Measurements from ENCODE around the gene CAGE1.
A peak's percentile ranks its signal among the peaks of the same experiment; 100 is the strongest.
"Not testable (repeated sequence)": the region's sequence is repeated elsewhere in the genome, so short reads cannot be mapped to it uniquely, and the experiment has no call there.

Gene CAGE1

DNA sequence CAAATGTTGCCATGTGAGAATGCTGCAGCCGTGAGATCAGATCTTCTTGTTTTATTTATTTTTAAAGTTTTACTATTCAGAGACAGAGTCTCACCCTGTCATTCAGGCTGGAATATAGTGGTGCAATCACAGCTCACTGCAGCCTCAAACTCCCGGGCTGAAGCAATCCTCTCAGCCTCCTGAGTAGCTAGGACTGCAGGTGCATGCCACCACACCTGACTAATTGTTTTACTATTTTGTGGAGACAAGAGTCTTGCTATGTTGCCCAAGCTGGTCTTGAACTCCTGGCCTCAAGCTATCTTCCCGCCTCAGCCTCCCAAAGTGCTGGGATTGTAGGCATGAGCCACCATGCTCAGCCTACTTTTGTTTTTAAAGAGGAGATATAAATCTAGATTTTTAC, 54.0 kb downstream of the CAGE1 start:
- H3K4me3 Mint-ChIP-seq, result no peak overlapping the region
- H3K9me3 Mint-ChIP-seq (ENCODE audit: low read depth), result no peaks in the 10 kb centered on the region
- H3K27ac Mint-ChIP-seq, result no peak overlapping the region
- no peaks in the 10 kb centered on the region for H3K36me3 Mint-ChIP-seq
- no peaks in the 10 kb centered on the region for H3K4me1 Mint-ChIP-seq (ENCODE audit: low read depth)
- no peaks in the 10 kb centered on the region for H3K27me3 Mint-ChIP-seq

DNA sequence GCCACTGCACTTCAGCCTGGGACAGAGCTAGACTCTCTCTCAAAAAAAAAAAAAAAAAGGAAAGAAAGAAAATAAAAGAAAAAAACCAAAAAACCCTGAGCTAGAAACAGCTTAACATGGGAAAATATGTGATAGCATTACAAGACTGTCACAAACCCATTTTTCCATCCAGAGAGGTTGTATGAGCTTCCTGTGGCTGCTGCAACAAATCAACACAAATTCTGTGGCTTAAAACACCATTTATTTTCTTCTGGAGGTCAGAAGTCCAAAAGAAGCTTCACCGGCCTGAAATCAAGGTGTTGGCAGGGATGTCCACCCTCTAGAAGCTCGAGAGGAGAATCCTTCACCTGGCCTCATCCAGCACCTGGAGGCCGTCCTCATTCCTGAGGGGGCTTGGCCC, 54.9 kb downstream of the CAGE1 start:
- no peaks in the 10 kb centered on the region for H3K9me3 Mint-ChIP-seq (ENCODE audit: low read depth)
- H3K27me3 Mint-ChIP-seq, result no peaks in the 10 kb centered on the region
- H3K4me3 Mint-ChIP-seq, result no peak overlapping the region
- no peaks in the 10 kb centered on the region for H3K4me1 Mint-ChIP-seq (ENCODE audit: low read depth)
- no peaks in the 10 kb centered on the region for H3K36me3 Mint-ChIP-seq
- H3K27ac Mint-ChIP-seq, result no peak overlapping the region

DNA sequence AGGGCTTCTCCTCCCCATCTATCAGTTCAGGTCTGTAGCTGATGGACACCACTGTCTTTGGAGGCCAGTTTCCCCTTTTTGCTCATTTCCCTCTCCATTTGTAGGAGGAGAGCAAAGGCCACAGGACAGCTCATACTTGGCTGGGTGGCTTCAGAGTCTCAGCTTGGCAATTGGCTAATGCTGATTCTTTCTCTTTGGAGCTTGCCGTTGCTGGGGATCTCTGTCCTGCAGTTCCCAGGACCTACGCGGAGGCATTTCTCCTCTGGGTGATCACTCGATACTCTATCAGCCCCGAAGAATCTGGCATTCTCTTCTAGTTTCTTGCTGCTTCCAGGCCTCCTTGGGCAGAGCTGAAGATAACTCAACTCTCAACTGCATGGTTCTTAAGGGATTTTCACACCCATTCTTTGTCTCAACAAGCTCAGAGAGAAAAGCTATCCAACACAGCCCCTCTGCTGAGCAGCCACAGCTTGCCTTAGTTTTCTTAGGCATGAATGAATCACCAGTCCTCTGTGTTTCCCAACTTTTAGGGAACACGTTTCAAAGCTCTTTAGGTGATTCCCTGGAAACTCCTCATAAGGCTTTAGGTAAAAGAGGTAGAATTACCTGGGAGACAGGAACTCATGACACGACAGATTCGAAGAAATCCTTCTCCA, 57.3 kb downstream of the CAGE1 start:
- Mint-ChIP-seq H3K4me3 (no peak overlapping the region), H3K36me3 (no peaks in the 10 kb centered on the region), H3K9me3 (ENCODE audit: low read depth) (no peaks in the 10 kb centered on the region), H3K27me3 (peaks cover 1% of the 10 kb centered on the region), H3K27ac (no peak overlapping the region), H3K4me1 (ENCODE audit: low read depth) (no peaks in the 10 kb centered on the region)

DNA sequence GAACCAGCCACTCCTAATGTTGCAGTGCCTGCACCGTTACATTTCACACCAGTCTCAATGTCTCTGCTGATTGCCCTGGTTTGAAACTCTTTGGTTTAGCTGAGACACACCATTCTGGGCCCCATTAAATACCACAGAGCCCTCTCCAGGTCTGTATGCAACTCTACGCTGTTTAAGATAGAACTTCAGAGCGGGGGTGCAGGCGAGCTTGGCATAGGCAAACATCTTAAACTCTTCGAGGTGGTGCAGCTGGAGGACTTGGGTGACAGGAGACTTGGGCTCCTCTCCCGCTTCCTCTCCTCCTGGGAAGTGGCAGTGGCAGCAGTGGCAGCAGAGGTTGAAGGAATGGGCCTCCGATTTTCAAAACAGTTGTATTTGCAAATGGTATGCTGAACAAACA, 58.1 kb downstream of the CAGE1 start:
- Mint-ChIP-seq H3K27me3 (peaks cover 1% of the 10 kb centered on the region), H3K4me1 (ENCODE audit: low read depth) (no peaks in the 10 kb centered on the region), H3K9me3 (ENCODE audit: low read depth) (no peaks in the 10 kb centered on the region), H3K27ac (no peak overlapping the region), H3K36me3 (no peaks in the 10 kb centered on the region), H3K4me3 (no peak overlapping the region)

DNA sequence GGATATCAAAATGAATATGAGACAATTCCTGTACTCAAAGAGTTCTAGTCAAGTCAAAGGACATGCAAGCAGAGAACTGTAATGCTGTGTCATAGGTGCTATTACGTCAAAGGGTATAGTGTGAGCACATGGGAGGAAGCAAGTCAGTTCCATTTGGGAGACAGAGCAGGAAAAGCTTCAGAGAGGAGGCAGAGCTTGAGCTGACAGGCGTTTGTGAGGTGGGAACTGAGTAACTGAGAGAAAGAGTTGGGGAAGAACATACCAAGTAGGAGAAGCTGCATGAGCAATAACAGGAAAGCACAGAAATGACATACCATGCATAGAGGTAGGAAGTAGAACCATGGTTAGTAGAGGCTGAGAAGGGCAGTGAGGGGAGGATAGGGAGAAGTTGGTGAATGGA, 61.3 kb downstream of the CAGE1 start:
- Mint-ChIP-seq H3K27ac (no peak overlapping the region), H3K9me3 (ENCODE audit: low read depth) (peaks cover 4% of the 10 kb centered on the region), H3K4me3 (no peak overlapping the region), H3K4me1 (ENCODE audit: low read depth) (no peaks in the 10 kb centered on the region), H3K27me3 (peaks cover 4% of the 10 kb centered on the region), H3K36me3 (no peaks in the 10 kb centered on the region)

DNA sequence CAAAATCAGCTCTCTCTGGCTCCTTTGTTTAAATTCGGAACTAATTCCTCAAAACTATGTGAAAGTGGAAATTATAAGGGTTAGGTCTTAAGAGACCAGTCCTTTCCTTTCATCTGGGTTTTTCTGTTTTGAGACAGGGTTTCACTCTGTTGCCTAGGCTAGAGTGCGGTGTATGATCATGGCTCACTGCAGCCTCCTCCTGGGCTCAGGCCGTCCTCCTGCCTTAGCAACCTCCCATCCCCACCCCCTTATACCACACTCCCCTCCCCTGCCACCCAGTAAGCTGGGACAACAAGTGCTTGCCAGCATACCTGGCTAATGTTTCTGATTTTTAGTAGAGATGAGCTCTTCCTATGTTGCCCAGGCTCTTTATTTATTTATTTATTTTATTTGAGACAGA, 63.8 kb downstream of the CAGE1 start:
- Mint-ChIP-seq H3K4me1 (ENCODE audit: low read depth) (no peaks in the 10 kb centered on the region), H3K36me3 (no peaks in the 10 kb centered on the region), H3K27me3 (peaks cover 4% of the 10 kb centered on the region), H3K27ac (no peak overlapping the region), H3K9me3 (ENCODE audit: low read depth) (peaks cover 4% of the 10 kb centered on the region), H3K4me3 (no peak overlapping the region)

DNA sequence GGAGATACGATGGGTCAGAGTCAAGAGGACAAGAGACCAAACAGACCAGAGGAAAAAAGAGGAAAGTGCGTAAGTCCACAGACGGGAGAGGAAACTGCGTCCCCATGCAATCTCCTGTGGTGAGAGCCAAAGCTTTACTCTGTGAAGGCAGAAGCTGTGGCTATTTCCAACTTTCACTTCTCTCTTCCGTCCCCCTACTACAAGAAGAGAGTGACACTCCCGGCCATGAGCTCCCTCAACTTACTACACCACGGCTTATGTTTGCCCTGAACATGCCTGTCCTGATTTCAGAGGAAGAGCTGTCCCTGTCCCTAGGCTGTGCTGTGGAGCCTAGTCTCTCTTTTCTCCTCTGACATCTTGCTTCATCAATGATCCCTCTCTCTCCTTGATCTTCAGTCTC, 65.0 kb downstream of the CAGE1 start:
- Mint-ChIP-seq H3K27me3 (peaks cover 4% of the 10 kb centered on the region), H3K36me3 (no peaks in the 10 kb centered on the region), H3K9me3 (ENCODE audit: low read depth) (peaks cover 4% of the 10 kb centered on the region), H3K27ac (no peak overlapping the region), H3K4me3 (no peak overlapping the region), H3K4me1 (ENCODE audit: low read depth) (no peaks in the 10 kb centered on the region)

DNA sequence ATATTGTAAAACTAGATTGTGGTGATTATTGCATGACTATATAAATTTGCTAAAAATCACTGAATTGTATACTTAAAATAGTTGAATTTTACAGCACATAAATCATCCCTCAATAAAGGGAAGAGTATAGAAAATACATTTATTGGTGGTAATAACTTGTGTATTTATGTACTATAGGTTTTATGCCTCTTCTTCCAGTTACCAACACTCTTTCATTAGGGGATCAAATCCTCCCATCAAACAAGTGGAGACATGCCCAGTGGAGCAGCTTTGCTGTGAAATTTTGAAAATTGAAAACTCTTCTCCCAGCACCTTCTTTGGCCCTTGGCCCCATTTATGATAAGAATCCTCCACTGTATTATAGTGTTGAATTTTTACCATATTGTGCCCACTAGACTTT, 66.5 kb downstream of the CAGE1 start:
- Mint-ChIP-seq H3K4me3 (no peak overlapping the region), H3K27ac (no peak overlapping the region), H3K9me3 (ENCODE audit: low read depth) (peaks cover 4% of the 10 kb centered on the region), H3K36me3 (no peaks in the 10 kb centered on the region), H3K27me3 (peaks cover 4% of the 10 kb centered on the region), H3K4me1 (ENCODE audit: low read depth) (no peaks in the 10 kb centered on the region)

DNA sequence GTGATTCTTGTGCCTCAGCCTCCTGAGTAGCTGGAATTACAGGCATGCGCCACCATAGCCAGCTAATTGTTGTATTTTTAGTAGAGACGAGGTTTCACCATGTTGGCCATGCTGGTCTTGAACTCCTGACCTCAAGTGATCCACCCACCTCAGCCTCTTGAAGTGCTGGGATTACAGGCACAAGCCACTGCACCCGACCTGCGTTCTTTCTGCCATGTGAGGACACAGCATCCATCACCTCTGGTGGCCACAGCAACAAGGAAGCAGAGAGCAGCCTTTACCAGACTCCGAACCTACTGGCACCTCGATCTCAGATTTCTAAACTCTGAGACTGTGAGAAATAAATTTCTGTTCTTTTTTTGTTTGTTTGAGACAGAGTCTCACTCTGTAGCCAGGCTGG, 67.7 kb downstream of the CAGE1 start:
- not testable (repeated sequence) for H3K4me1 Mint-ChIP-seq (ENCODE audit: low read depth); H3K4me3 Mint-ChIP-seq; H3K36me3 Mint-ChIP-seq; H3K27ac Mint-ChIP-seq; H3K9me3 Mint-ChIP-seq (ENCODE audit: low read depth); H3K27me3 Mint-ChIP-seq

DNA sequence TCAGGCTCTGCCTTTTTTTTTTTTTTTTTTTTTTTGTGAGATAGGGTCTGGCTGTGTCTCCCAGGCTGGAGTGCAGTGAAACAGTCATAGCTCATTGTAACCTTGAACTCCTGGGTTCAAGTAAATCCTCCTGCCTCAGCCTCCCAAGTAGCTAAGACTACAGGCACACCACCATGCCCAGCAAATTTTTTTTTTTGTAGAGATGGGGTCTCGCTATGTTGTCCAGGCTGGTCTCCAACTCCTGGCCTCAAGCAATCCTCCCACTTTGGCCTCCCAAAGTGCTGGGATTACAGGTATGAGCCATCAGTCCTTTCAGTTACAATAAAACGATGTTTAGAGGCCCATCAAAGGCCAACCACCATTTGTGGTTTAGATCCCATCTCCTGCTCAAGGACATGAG, 70.1 kb downstream of the CAGE1 start:
- not testable (repeated sequence) for H3K36me3 Mint-ChIP-seq; H3K27me3 Mint-ChIP-seq; H3K4me3 Mint-ChIP-seq; H3K4me1 Mint-ChIP-seq (ENCODE audit: low read depth); H3K27ac Mint-ChIP-seq; H3K9me3 Mint-ChIP-seq (ENCODE audit: low read depth)

DNA sequence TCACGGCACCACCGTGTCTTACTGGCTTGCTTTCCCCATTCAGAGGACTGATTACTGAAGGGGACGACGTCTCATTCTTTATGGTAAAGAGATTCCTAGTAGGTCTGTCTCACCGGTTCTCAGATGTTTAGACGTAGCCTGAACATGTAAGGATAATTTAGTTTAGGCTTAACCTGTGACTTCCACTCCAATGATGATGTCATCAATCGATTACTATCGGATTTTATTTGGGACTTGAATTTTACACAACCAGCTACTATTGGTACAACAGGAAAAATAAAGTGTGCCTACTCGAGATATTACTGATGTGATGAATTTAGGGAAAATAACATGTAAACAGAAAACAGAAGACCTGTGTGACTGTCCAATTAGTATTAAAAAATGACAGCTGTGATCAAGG, 72.0 kb downstream of the CAGE1 start:
- H3K4me1 Mint-ChIP-seq (ENCODE audit: low read depth), result peaks cover 15% of the 10 kb centered on the region
- H3K36me3 Mint-ChIP-seq, result no peaks in the 10 kb centered on the region
- H3K27ac Mint-ChIP-seq, result no peak overlapping the region
- H3K9me3 Mint-ChIP-seq (ENCODE audit: low read depth), result no peaks in the 10 kb centered on the region
- H3K27me3 Mint-ChIP-seq, result no peaks in the 10 kb centered on the region
- no peak overlapping the region for H3K4me3 Mint-ChIP-seq

DNA sequence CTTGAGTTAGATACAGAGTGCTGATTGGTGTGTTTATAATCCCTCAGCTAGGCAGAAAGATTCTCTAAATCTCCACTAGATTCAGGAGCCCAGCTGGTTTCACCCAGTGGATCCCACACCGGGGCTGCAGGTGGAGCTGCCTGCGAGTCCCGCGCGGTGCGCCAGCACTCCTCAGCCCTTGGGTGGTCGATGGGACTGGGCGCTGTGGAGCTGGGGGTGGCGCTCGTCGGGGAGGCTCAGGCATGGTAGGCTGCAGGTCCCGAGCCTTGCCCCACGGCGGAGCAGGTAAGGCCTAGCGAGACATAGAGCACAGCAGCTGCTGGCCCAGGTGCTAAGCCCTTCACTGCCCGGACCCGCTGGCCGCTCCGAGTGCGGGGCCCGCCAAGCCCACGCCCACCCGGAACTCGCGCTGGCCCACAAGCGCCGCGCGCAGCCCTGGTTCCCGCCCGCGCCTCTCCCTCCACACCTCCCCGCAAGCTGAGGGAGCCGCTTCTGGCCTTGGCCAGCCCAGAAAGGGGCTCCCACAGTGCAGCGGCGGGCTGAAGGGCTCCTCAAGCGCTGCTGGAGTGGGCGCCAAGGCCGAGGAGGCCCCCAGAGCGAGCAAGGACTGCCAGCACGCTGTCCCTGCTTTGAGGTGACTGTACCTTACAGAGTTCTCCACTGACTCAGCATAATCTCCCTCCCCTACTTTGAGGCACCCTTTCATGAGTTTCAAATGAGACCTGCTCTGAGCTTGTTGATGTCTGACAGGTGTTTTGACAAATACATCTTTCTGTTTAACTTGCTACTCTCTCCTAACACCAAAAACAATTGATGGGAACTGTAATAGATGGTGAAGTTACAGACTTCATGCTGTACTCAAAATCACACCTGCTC, 72.6 kb downstream of the CAGE1 start:
- no peaks in the 10 kb centered on the region for H3K27me3 Mint-ChIP-seq
- no peaks in the 10 kb centered on the region for H3K9me3 Mint-ChIP-seq (ENCODE audit: low read depth)
- H3K4me3 Mint-ChIP-seq, result no peak overlapping the region
- no peak overlapping the region for H3K27ac Mint-ChIP-seq
- peaks cover 1% of the 10 kb centered on the region for H3K36me3 Mint-ChIP-seq
- peaks cover 18% of the 10 kb centered on the region for H3K4me1 Mint-ChIP-seq (ENCODE audit: low read depth)

DNA sequence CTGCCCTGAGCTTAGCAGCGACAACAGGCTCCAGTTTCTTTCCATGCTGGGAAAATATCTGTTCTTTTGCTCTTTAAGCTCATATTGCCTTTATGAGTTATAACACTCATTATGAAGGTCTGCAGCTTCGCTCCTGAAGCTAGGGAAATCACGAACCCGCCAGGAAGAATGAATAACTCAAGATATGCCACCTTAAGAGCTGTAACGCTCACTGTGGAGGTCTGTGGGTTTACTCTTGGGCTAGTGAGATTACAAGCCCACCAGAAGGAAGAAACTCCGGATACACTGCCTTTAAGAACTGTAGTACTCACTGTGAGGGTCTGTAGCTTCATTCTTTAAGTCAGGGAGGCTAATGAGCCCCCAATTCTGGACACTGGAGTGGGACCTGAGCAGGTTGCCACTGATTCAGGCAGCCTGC, 73.6 kb downstream of the CAGE1 start:
- no peak overlapping the region for H3K27ac Mint-ChIP-seq
- H3K27me3 Mint-ChIP-seq, result no peaks in the 10 kb centered on the region
- peaks cover 25% of the 10 kb centered on the region for H3K4me1 Mint-ChIP-seq (ENCODE audit: low read depth)
- no peaks in the 10 kb centered on the region for H3K9me3 Mint-ChIP-seq (ENCODE audit: low read depth)
- no peak overlapping the region for H3K4me3 Mint-ChIP-seq
- peaks cover 2% of the 10 kb centered on the region for H3K36me3 Mint-ChIP-seq

DNA sequence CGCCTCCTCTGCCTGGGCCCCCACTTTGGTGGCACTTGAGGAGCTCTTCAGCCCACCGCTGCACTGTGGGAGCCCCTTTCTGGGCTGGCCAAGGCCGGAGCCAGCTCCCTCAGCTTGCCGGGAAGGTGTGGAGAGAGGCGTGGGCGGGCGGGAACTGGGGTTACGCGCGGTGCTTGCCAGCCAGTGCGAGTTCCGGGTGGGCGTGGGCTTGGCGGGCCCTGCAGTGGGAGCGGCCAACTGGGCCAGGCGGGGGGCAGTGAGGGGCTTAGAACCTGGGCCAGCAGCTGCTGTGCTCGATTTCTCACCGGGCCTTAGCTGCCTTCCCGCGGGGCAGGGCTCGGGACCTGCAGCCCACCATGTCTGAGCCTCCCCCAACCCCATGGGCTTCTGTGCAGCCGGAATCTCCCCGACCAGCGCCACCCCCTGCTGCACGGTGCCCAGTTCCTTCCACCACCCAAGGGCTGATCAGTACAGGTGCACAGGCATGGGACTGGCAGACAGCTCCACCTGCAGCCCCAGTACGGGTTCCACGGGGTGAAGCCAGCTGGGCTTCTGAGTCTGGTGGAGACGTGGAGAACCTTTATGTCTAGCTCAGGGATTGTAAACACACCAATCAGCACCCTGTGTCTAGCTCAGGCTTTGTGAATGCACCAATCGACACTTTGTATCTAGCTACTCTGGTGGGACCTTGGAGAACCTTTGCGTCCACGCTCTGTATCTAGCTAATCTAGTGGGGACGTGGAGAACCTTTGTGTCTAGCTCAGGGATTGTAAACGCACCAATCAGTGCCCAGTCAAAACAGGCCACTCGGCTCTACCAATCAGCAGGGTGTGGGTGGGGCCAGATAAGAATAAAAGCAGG, 74.2 kb downstream of the CAGE1 start:
- H3K4me3 Mint-ChIP-seq; H3K27ac Mint-ChIP-seq; H3K9me3 Mint-ChIP-seq (ENCODE audit: low read depth); H3K27me3 Mint-ChIP-seq; H3K36me3 Mint-ChIP-seq: not testable (repeated sequence)
- H3K4me1 Mint-ChIP-seq (ENCODE audit: low read depth), result peaks cover 28% of the 10 kb centered on the region

DNA sequence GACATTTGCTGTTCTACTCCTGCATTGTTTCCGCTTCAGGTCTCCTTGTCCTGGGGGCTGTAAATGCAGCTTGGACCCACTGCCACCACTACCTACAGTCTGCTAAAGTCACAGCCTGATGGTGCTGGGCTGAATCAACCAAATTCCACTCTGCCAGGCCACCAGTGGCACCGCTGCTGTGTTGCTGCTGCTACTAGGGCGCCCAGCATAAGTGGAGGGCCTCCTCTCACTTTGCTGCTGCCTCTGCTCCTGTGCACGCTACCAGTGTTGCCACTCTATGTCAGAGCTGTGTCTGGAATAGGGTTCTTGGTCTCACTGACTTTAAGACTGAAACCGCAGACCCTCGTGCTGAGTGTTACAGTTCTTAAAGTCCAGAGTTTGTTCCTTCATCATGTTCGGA, 75.1 kb downstream of the CAGE1 start:
- H3K4me1 Mint-ChIP-seq (ENCODE audit: low read depth), result peaks cover 37% of the 10 kb centered on the region
- H3K36me3 Mint-ChIP-seq, result peaks cover 7% of the 10 kb centered on the region
- peak overlapping the region; percentile 91 for H3K27ac Mint-ChIP-seq
- no peaks in the 10 kb centered on the region for H3K9me3 Mint-ChIP-seq (ENCODE audit: low read depth)
- peak overlapping the region; percentile 6 for H3K4me3 Mint-ChIP-seq
- H3K27me3 Mint-ChIP-seq, result no peaks in the 10 kb centered on the region
